GM10248 (cell line): Measurements from ENCODE around the gene CXCL1.

Experiments used
- CTCF ChIA-PET: fragments of 300-600 bp; sonication (Branson Sonifier 250); formaldehyde crosslinking; extraction: SDS; loops from one replicate; lab custom pipeline; 2021; ENCODE audit warnings: antibody characterized with exemption; lab: Yijun Ruan, JAX
- POLR2A ChIA-PET: fragments of 350-650 bp; sonication (Branson Sonifier 250); formaldehyde crosslinking; extraction: SDS; loops from one replicate; lab custom pipeline; 2020; ENCODE audit warnings: antibody characterized with exemption; lab: Yijun Ruan, JAX
- DNase-seq: peaks from one replicate; pipeline ENCODE4 v3.0.0; 2012; ENCODE audit errors: extremely low spot score
- CTCF ChIP-seq: IDR thresholded peaks from 2 replicates; pipeline ENCODE4 v1.5.1; 2012; ENCODE audit warnings: mild to moderate bottlenecking, low read depth; ENCODE audit errors: extremely low read depth, missing control alignments, control extremely low read depth

Gene CXCL1

GRCh38 chr4:73891326-73891725, 22.1 kb downstream of the CXCL1 start:
- CTCF ChIA-PET = no interaction called here
- POLR2A ChIA-PET = no interaction called here
- DNase-seq = no peak
- no peak for TF ChIP-seq CTCF

- TF ChIP-seq CTCF = no peak
- no peak for DNase-seq
- CTCF ChIA-PET = interaction anchor here (0.7 kb wide), 1 partner anchor 10 kb away, joined by 3 read pairs; no protein-coding TSS in a partner anchor
- POLR2A ChIA-PET = no interaction called here
Measured at GRCh38 chr4:73891739-73892405, 22.7 kb downstream of the CXCL1 start.

- POLR2A ChIA-PET = no interaction called here
- CTCF ChIA-PET = no interaction called here
- TF ChIP-seq CTCF = no peak
- no peak for DNase-seq
Measured at GRCh38 chr4:73892966-73893365, 23.8 kb downstream of the CXCL1 start.

GRCh38 chr4:73894001-73894400, 24.8 kb downstream of the CXCL1 start:
- TF ChIP-seq CTCF = no peak
- no peak for DNase-seq
- ChIA-PET POLR2A (no interaction called here), CTCF (interaction anchor here (1.2 kb wide), 1 partner anchor 12 kb away, joined by 3 read pairs; no protein-coding TSS in a partner anchor)

- no peak for DNase-seq
- ChIA-PET POLR2A (no interaction called here), CTCF (no interaction called here)
- TF ChIP-seq CTCF = no peak
Measured at GRCh38 chr4:73895201-73896175, 26.3 kb downstream of the CXCL1 start.

GRCh38 chr4:73896416-73896815, 27.2 kb downstream of the CXCL1 start:
- no peak for DNase-seq
- POLR2A ChIA-PET = no interaction called here
- TF ChIP-seq CTCF = no peak
- CTCF ChIA-PET = interaction anchor here (1.2 kb wide), 1 partner anchor 17 kb away, joined by 3 read pairs; no protein-coding TSS in a partner anchor
